IPS-18c (cell line): ENCODE measurements around the gene PDIA3.

Experiments used
- H3K4me3 ChIP-seq: 2 replicates; pipeline ENCODE4 v1.7.0; 2013; ENCODE audit warnings: low read depth, mild to moderate bottlenecking, low read length, moderate library complexity; ENCODE audit not compliant: insufficient read depth
- H3K9me3 ChIP-seq: one replicate; pipeline ENCODE4 v1.6.1; 2013; ENCODE audit warnings: mild to moderate bottlenecking, low read length, moderate library complexity; ENCODE audit not compliant: control insufficient read depth, insufficient read depth

The PDIA3 gene

DNA sequence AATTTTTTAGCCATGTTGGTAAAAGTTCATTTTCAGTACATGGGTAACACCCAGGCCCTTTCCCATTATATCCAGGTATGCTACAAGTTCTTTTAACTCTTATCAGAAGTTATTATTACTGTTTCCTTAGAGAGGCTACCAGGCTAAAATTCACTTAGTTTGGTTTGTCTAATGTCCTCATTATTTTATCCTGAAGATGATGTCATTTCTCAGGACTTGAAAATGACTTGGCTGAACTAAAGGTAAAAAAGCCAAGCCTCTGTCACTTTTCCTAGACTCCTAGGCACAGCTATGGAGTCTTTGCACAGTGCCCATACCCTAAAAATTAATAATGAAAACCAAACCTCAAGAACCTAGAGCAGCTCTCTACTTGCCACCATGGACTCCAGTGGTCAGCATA, 26.4 kb downstream of the PDIA3 start:
- no peaks in the 10 kb centered on the region for H3K9me3 ChIP-seq

DNA sequence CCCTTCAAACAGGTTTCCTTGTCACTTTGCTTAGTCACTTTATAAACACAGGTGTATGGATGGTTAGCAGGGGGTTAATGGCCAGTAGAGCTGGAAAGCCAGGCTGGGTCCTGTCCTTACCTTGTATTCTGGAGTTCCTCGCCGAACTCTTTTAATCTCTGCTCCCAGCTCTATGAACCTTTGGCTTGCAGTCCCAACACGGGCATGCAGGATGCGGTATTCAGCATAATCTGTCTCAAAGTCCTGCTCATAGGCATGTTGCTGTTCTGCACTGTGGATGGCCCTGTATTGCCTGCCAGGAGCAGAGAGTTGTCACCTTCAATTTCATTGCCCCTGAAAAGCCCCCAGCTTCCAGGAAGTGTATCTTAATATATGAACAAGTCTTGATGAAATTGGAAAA, 27.8 kb downstream of the PDIA3 start:
- Histone ChIP-seq H3K9me3 (no peaks in the 10 kb centered on the region), H3K4me3 (no peak overlapping the region)

More for the DNA sequence above, 26.4 kb downstream of the PDIA3 start:
- H3K4me3 ChIP-seq = no peak overlapping the region

DNA sequence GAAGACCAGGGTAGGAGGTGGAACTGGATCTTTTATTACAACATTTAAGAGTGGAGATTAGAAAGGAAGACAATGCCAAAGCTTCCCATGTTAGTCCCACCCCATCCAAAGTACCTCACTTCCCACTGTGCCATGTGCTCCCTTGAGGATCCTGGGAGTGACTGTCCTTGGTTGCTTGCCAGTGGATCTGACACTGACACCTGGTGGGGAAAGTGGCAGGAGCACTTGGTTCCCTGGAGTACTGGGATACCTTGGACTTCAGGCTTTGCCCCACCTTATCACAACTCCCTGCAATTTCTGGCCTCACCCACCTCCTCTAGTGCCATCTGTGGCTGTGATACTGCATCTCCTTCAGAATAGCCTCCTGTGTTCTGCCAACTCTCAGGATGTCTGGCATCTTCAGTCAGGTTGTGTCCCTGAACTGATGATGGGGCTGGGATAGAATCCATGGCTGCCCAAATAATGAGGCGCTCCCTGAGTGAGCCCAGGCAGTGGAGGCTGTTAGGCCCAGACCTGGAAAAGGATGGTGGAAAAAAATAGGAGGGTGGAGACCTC, 29.2 kb downstream of the PDIA3 start:
- H3K4me3 ChIP-seq = peak overlapping the region; percentile 87; the same call in 1 of the 2 replicates

DNA sequence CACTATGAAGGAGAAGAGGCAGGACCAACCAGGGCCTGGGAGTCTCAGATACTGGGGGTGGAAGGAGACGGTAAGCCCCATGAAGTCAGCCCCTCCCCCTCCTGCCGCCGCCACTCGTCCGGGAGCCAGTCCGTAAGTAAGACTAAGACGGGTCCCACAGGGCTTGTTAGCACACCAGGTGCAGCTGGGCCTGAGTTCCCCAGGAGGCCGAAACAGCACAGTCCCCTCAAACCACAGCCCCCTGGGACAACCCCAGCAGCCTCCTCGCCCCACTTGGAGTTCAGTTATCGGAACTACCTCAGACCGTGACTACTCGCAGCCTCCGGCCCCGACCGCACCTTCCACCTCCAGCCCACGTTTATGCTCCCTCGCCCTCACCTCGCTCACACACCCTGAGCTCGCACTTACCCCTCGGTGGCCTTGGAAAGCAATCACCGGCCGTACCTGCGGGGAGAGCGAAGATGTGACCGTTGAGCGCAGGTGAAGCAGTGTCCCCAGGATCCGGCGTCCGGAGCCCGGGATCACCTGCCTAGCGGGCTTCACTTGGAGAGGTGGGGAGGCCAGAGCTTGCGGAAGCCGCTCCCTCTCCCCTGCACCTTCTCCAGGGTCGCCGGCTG, 30.0 kb downstream of the PDIA3 start:
- Histone ChIP-seq H3K9me3 (no peaks in the 10 kb centered on the region), H3K4me3 (peak overlapping the region; percentile 87)

More for the DNA sequence above, 29.2 kb downstream of the PDIA3 start:
- H3K9me3 ChIP-seq = no peaks in the 10 kb centered on the region

DNA sequence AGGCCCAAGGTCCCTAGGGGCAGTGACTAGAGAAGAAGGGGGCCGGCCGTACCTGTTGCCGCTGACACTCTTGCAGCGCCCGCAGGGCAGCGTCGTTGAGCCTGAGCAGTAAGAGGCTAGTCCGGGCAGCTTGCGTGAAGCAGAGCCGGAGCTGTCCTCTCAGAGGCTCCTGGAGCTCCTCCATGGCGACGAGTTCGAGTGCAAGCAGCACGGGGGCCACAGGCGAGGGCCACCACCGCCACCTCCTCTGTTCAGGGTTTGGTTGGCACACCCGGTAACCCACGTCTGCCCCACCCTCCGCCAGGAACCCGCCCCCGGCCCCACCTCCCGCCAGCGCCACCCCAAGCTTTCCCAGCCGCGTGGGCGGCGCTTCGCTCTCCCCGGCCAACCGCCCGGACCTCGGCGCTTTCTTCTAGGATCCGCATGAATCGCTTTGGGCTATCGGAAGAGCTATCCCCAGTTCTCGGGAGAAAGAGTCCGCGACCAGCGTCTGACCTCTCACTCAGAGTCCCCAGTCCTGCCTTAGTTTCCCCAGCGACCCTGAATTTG, 30.6 kb downstream of the PDIA3 start, which contains the start of gene ELL3:
TSS of gene ELL3 (minus strand) at position 249 of the 549 bp plus-strand sequence. CDS start at position 184, 65 bp downstream.
- peak within 1 kb of the TSS; percentile 87 for H3K4me3 ChIP-seq

DNA sequence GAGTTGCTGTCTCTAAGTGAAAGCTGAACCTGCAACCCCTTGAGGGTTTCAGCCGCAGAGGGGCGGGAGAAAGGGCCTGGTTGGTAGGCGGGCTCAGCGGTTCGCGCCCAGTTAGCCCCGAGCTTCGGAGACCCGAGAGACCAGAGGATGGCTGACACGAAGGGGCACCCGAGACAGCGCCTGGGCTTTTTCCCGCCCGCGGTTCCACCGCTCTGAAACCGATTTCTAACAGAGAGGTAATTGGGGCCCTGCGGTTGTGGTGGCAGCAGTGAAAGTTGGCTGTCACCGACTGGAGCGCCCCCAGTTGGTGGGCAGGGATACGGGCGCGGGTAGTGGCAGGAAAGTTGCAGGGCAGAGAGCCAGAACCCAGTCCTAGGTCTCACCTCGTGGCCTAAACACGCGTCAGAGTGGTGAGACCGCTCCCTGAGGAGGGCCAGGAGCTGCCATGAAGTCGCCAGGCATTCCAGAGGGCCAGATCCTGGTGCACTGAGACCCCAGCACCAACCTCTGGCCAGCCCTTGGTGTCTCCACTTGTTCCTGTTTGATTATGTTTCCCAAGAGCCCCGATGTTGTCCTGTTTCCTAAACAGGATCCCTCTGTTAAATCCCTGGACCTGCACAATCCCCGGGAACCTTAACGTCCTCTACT, 31.2 kb downstream of the PDIA3 start:
- peak overlapping the region; percentile 87 for H3K4me3 ChIP-seq

More for the DNA sequence above, 30.6 kb downstream of the PDIA3 start, which contains the start of gene ELL3:
- no peaks in the 10 kb centered on the region for H3K9me3 ChIP-seq

DNA sequence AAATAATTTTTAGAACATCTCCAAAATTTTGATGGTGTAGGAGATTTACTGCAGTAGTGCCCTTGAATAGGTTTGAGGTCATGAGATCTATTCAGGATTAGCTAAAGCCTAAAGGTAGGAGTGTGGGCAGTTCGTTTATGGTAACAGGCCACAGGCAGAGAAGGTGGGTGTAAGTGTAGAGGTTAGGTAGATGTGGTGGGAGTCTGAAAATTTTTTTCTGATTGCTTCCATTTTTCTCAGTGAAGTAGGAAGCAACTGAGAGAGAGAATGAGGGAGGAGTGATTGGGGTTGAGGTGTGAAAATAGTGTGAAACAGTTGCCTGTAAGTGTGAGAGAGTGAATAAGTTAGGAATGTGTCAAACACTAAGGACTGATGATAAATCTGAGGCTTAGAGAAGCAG, 32.8 kb downstream of the PDIA3 start:
- H3K4me3 ChIP-seq = no peak overlapping the region

More for the DNA sequence above, 31.2 kb downstream of the PDIA3 start:
- H3K9me3 ChIP-seq = no peaks in the 10 kb centered on the region

DNA sequence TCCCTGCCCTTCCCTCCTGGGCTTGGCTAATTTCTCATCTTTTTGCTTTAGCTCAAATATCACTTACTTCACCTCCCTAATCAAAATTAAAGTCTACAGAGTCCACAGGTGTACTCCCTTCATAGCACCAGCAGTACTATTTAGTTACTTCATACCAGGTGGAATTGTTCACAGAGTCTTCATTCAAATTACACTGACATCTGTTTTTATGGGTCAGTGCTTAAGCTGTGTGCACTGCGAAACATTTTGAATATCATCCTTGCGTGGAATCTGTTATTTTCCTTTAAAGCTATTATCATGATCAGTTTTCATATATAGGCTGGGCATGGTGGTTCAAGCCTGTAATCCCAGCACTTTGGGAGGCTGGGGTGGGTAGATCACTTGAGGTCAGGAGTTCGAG, 43.2 kb downstream of the PDIA3 start:
- H3K9me3 ChIP-seq = peaks cover 2% of the 10 kb centered on the region
- no peak overlapping the region for H3K4me3 ChIP-seq

More for the DNA sequence above, 32.8 kb downstream of the PDIA3 start:
- no peaks in the 10 kb centered on the region for H3K9me3 ChIP-seq

- H3K9me3 ChIP-seq = no peaks in the 10 kb centered on the region
- peak within 1 kb of the TSS; percentile 100 for H3K4me3 ChIP-seq
Observed at GRCh38 chr15:43791993-43792760, 45.9 kb downstream of the PDIA3 start, which contains the start of gene SERF2. Gene SERF2 (plus strand): TSS chr15:43792320. CDS start chr15:43792377, 57 bp downstream.

DNA sequence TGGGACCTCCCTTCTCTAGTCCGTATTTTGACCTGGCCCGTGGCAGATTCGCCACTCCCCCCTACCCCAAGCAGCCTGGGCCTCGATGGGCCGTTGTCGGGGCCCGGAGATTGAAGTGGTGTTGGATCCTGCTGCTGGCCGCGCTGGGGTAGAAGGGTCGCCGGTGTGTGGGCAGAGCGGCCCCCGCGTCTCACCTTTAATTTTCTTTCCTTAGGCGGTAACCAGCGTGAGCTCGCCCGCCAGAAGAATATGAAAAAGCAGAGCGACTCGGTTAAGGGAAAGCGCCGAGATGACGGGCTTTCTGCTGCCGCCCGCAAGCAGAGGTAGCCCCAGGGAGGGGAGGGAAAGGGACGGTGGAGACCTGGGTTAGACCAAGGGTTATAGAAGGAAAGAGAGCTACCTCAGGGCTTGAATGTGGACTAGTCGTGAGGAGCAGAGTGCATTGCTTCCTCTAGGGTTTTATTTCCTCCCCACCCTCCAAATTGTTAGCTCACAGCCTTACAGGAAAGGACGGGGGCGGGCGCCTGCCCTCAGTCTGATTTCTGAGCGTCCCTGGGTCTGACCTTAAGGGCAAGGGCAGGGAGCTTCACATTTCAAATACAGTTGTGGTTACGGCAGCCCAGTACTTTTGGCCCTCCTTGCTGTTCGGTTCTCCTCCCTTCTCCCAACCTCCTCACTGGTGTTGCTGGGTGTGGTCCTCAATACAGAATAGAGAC, 46.7 kb downstream of the PDIA3 start:
- Histone ChIP-seq H3K9me3 (no peaks in the 10 kb centered on the region), H3K4me3 (peak overlapping the region; percentile 100)

GRCh38 chr15:43793647-43794046, 47.4 kb downstream of the PDIA3 start:
- Histone ChIP-seq H3K9me3 (no peaks in the 10 kb centered on the region), H3K4me3 (peak overlapping the region; percentile 100)

GRCh38 chr15:43794269-43795037, 48.2 kb downstream of the PDIA3 start:
- H3K9me3 ChIP-seq = no peaks in the 10 kb centered on the region
- peak overlapping the region; percentile 22 for H3K4me3 ChIP-seq

GRCh38 chr15:43795197-43795596, 49.0 kb downstream of the PDIA3 start:
- Histone ChIP-seq H3K9me3 (no peaks in the 10 kb centered on the region), H3K4me3 (no peak overlapping the region)

- no peak overlapping the region for H3K4me3 ChIP-seq
- no peaks in the 10 kb centered on the region for H3K9me3 ChIP-seq
Observed at GRCh38 chr15:43795997-43796396, 49.8 kb downstream of the PDIA3 start.

DNA sequence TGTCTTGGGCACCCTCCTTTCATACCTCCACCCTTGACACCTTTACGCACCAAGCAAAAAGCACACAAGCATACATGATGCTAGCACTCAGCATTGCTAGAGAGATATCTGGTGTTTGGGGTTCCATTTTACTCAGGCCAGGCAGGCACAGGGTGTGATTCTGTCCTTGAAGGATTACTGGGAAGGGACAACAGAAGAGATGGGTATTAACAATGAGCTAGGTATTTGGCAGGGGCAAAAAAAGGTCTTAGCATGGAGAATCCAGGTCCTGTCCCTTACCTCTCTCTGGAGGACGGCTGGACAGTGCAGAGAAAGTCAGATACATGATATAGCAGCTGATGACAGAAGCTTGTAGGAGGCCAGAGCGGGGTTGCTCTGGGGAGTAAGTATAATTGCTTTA, 50.3 kb downstream of the PDIA3 start:
- Histone ChIP-seq H3K4me3 (no peak overlapping the region), H3K9me3 (no peaks in the 10 kb centered on the region)
